ENCODE measurements around the gene ITGA3. TPM values are rescaled to one million over a fixed set of nuclear protein-coding genes. Genes with fewer than 3 reads are reported as not detected.

ITGA3 gene
- total and polyA plus RNA-seq, 2 of the 13 experiments (the other 11 are each of a cell fraction or from before 2014, with no cell fraction given) = 0.48 to 0.69 TPM

GRCh38 chr17:50079334-50080095 is 23.6 kb downstream of the ITGA3 start (continued):
- TF ChIP-seq, protein P1, sequence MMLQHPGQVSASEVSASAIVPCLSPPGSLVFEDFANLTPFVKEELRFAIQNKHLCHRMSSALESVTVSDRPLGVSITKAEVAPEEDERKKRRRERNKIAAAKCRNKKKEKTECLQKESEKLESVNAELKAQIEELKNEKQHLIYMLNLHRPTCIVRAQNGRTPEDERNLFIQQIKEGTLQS (CRISPR knock-in tag; IDR thresholded peaks at IDR 0.05) = no peak
- TF ChIP-seq ZFP37 (CRISPR knock-in tag; IDR thresholded peaks at IDR 0.05; ENCODE audit: borderline replicate concordance) (no peak), SUZ12 (IDR thresholded peaks at IDR 0.05; ENCODE audit: low read depth, low read length) (no peak), E2F2 (CRISPR knock-in tag; IDR thresholded peaks at IDR 0.05; ENCODE audit: borderline replicate concordance) (no peak), ZNF451 (CRISPR knock-in tag; IDR thresholded peaks at IDR 0.05) (no peak), KLF15 (CRISPR knock-in tag; IDR thresholded peaks at IDR 0.05; ENCODE audit: borderline replicate concordance) (no peak), REL (CRISPR knock-in tag; conservative IDR thresholded peaks at IDR 0.05) (no peak), ZBTB8A (CRISPR knock-in tag; IDR thresholded peaks at IDR 0.05; ENCODE audit: borderline replicate concordance, low read depth) (no peak), SOX13 (IDR thresholded peaks at IDR 0.05) (no peak), SOX13 (CRISPR knock-in tag; conservative IDR thresholded peaks at IDR 0.05 in 1 of 2, IDR thresholded peaks at IDR 0.05 in 1 of 2) (peak in 1 of 2 experiments; percentile 21; a peak in 1 of 4 replicates), CHD2 (IDR thresholded peaks at IDR 0.05; ENCODE audit: low read depth, low read length) (no peak), ARID4A (CRISPR knock-in tag; IDR thresholded peaks at IDR 0.05; ENCODE audit: borderline replicate concordance) (peak; percentile 57), ZNF180 (CRISPR knock-in tag; IDR thresholded peaks at IDR 0.05; ENCODE audit: borderline replicate concordance, low read depth) (no peak), ZNF775 (CRISPR knock-in tag; IDR thresholded peaks at IDR 0.05; ENCODE audit: borderline replicate concordance) (no peak), SRF (IDR thresholded peaks at IDR 0.05; ENCODE audit: low read depth, low read length) (no peak), NAIF1 (CRISPR knock-in tag; IDR thresholded peaks at IDR 0.05; ENCODE audit: borderline replicate concordance) (no peak), THAP11 (CRISPR knock-in tag; IDR thresholded peaks at IDR 0.05) (no peak), ZNF224 (CRISPR knock-in tag; IDR thresholded peaks at IDR 0.05) (no peak), MAFK (conservative IDR thresholded peaks at IDR 0.05 in 1 of 2, IDR thresholded peaks at IDR 0.05 in 1 of 2; ENCODE audit: low read length in 2 of 2) (no peak), SP140L (CRISPR knock-in tag; IDR thresholded peaks at IDR 0.05; ENCODE audit: borderline replicate concordance) (no peak), ZNF891 (CRISPR knock-in tag; IDR thresholded peaks at IDR 0.05) (no peak; the same call in 1 of the 2 replicates), ZNF20 (CRISPR knock-in tag; IDR thresholded peaks at IDR 0.05) (no peak)
- TF ChIP-seq, protein P2, sequence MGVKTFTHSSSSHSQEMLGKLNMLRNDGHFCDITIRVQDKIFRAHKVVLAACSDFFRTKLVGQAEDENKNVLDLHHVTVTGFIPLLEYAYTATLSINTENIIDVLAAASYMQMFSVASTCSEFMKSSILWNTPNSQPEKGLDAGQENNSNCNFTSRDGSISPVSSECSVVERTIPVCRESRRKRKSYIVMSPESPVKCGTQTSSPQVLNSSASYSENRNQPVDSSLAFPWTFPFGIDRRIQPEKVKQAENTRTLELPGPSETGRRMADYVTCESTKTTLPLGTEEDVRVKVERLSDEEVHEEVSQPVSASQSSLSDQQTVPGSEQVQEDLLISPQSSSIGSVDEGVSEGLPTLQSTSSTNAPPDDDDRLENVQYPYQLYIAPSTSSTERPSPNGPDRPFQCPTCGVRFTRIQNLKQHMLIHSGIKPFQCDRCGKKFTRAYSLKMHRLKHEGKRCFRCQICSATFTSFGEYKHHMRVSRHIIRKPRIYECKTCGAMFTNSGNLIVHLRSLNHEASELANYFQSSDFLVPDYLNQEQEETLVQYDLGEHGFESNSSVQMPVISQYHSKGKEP (CRISPR knock-in tag; IDR thresholded peaks at IDR 0.05) = no peak
